Measurements from ENCODE around the gene RTN4R. TPM values are rescaled to one million over a fixed set of nuclear protein-coding genes. Genes with fewer than 3 reads are reported as not detected.

Gene RTN4R
- total RNA-seq, 2 experiments from 2014 or later: 0.36 to 0.50 TPM

- Histone ChIP-seq H3K27ac (ENCODE audit: low read depth in 1 of 2, low read length in 2 of 2) (no peak overlapping the region), H3K36me3 (ENCODE audit: insufficient read depth, low read length) (no peaks in the 10 kb centered on the region), H3K4me3 (ENCODE audit: low read length) (no peak overlapping the region), H3K9me3 (ENCODE audit: control insufficient read depth in 1 of 2, insufficient read depth in 1 of 2, low read length in 2 of 2) (no peaks in the 10 kb centered on the region), H3K27me3 (ENCODE audit: control insufficient read depth in 1 of 2, insufficient read depth in 2 of 2, low read length in 2 of 2) (no peaks in the 10 kb centered on the region), H3K4me1 (ENCODE audit: insufficient read depth, low read length) (peaks cover 19% of the 10 kb centered on the region)
- DNase-seq: no peak
- H3K36me3 Mint-ChIP-seq (ENCODE audit: low read depth): peaks cover 4% of the 10 kb centered on the region
- no peaks in the 10 kb centered on the region for H3K27me3 Mint-ChIP-seq
- ATAC-seq (ENCODE audit: poor library complexity): no peak
- no peak overlapping the region for H3K4me3 Mint-ChIP-seq
- TF ChIP-seq CTCF (IDR thresholded peaks at IDR 0.05): no peak
- intact Hi-C loops (cut with DNase I, micrococcal nuclease): no loop called here
- H3K9me3 Mint-ChIP-seq: no peaks in the 10 kb centered on the region
- ChIA-PET POLR2A (no interaction called here), CTCF (no interaction called here)
- H3K4me1 Mint-ChIP-seq (ENCODE audit: low read depth): peaks cover 12% of the 10 kb centered on the region
- H3K27ac Mint-ChIP-seq: no peak overlapping the region
Measured at GRCh38 chr22:20201837-20202392, 66.2 kb downstream of the RTN4R start.

DNA sequence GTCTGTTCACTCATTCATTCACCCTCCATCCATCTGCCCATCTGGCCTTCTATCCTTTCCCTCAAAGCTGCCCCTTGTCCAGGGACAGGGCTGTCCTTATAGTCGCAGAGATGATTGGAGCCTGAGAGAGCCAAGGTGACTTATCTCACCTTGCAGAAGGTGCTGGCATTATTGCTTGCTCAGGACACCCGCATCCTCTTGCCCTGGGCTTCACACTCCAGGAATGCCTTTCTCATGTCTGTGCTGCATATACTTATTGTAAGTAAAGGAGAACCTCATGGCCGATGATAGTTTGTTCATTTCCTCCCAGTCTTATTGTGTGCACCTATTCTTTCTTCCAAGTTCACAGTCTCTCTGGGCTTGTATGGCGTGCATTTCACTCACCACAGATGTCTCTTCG lies 68.2 kb downstream of the RTN4R start:
- Mint-ChIP-seq H3K27ac (no peak overlapping the region), H3K27me3 (no peaks in the 10 kb centered on the region), H3K4me1 (ENCODE audit: low read depth) (no peaks in the 10 kb centered on the region), H3K4me3 (no peak overlapping the region), H3K9me3 (no peaks in the 10 kb centered on the region), H3K36me3 (ENCODE audit: low read depth) (no peaks in the 10 kb centered on the region)
- Histone ChIP-seq H3K27me3 (ENCODE audit: control insufficient read depth in 1 of 2, insufficient read depth in 2 of 2, low read length in 2 of 2) (no peaks in the 10 kb centered on the region), H3K27ac (ENCODE audit: low read depth in 1 of 2, low read length in 2 of 2) (no peak overlapping the region), H3K4me1 (ENCODE audit: insufficient read depth, low read length) (peaks cover 2% of the 10 kb centered on the region), H3K9me3 (ENCODE audit: control insufficient read depth in 1 of 2, insufficient read depth in 1 of 2, low read length in 2 of 2) (no peaks in the 10 kb centered on the region), H3K4me3 (ENCODE audit: low read length) (no peak overlapping the region), H3K36me3 (ENCODE audit: insufficient read depth, low read length) (no peaks in the 10 kb centered on the region)
- DNase-seq (no peak), ATAC-seq (ENCODE audit: poor library complexity) (no peak)
- intact Hi-C loops (cut with DNase I, micrococcal nuclease): no loop called here
- CTCF ChIA-PET: no interaction called here
- POLR2A ChIA-PET: no interaction called here
- TF ChIP-seq CTCF (IDR thresholded peaks at IDR 0.05): no peak

DNA sequence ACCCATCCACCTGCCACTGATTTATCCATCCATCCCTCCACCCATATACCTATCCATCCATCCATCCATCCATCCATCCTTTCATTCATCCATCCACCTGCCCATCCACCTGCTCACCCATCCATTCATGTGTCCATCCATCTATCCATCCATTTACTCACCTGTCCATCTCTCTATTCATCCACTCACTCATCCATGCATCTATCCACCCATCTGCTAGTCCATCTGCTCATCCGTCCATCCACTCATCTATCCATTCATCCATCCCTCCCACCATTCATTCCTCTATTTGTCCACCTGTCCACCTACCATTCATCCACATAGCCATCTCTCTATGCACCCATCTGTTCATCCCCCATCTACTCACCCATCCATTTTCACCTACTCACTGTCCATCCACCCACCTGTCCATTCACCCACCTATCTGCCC lies 68.7 kb downstream of the RTN4R start:
- Histone ChIP-seq H3K9me3 (ENCODE audit: control insufficient read depth in 1 of 2, insufficient read depth in 1 of 2, low read length in 2 of 2) (no peaks in the 10 kb centered on the region), H3K4me3 (ENCODE audit: low read length) (no peak overlapping the region), H3K27ac (ENCODE audit: low read depth in 1 of 2, low read length in 2 of 2) (no peak overlapping the region), H3K36me3 (ENCODE audit: insufficient read depth, low read length) (no peaks in the 10 kb centered on the region), H3K4me1 (ENCODE audit: insufficient read depth, low read length) (peaks cover 2% of the 10 kb centered on the region), H3K27me3 (ENCODE audit: control insufficient read depth in 1 of 2, insufficient read depth in 2 of 2, low read length in 2 of 2) (no peaks in the 10 kb centered on the region)
- H3K27ac Mint-ChIP-seq: no peak overlapping the region
- DNase-seq (no peak), ATAC-seq (ENCODE audit: poor library complexity) (no peak)
- H3K36me3 Mint-ChIP-seq (ENCODE audit: low read depth): no peaks in the 10 kb centered on the region
- ChIA-PET POLR2A (no interaction called here), CTCF (no interaction called here)
- no peak overlapping the region for H3K4me3 Mint-ChIP-seq
- no peaks in the 10 kb centered on the region for H3K4me1 Mint-ChIP-seq (ENCODE audit: low read depth)
- intact Hi-C loops (cut with DNase I, micrococcal nuclease): no loop called here
- no peaks in the 10 kb centered on the region for H3K9me3 Mint-ChIP-seq
- TF ChIP-seq CTCF (IDR thresholded peaks at IDR 0.05): no peak
- H3K27me3 Mint-ChIP-seq: no peaks in the 10 kb centered on the region
